HEK293 (cell line): Measurements from ENCODE around the gene CERS5.

Experiments
- CTCF ChIA-PET: fragments of 350-600 bp; formaldehyde crosslinking; extraction: SDS; loops from one replicate; lab custom pipeline; 2021; ENCODE audit warnings: antibody characterized with exemption; lab: Yijun Ruan, JAX
- POLR2A ChIA-PET: fragments of 300-600 bp; formaldehyde crosslinking; extraction: SDS; loops from one replicate; lab custom pipeline; 2020; ENCODE audit warnings: antibody characterized with exemption, inconsistent platforms; lab: Yijun Ruan, JAX
- H3K27ac ChIP-seq: fragments of 200-500 bp; sonication (Bioruptor generic); 2 replicates; pipeline ENCODE4 v1.5.1; 2014; ENCODE audit warnings: low read depth, low read length, control low read depth, inconsistent platforms; ENCODE audit errors: extremely low read depth
- H3K36me3 ChIP-seq, 2 experiments: fragments of 200-500 bp in 1 of 2; sonication (Bioruptor generic) in 1 of 2; 1 replicate in 1 of 2; 2 replicates in 1 of 2; pipeline ENCODE4 v1.5.1; 2014 to 2017; ENCODE audit warnings: inconsistent platforms in 2 of 2, low read length in 2 of 2; ENCODE audit not compliant: control insufficient read depth in 2 of 2, insufficient read depth in 1 of 2
- H3K4me1 ChIP-seq: fragments of 200-500 bp; sonication (Bioruptor generic); 2 replicates; pipeline ENCODE4 v1.5.1; 2014; ENCODE audit warnings: mild to moderate bottlenecking, low read length, inconsistent platforms; ENCODE audit not compliant: control insufficient read depth, insufficient read depth
- H3K4me3 ChIP-seq: 2 replicates; pipeline ENCODE4 v1.5.1; 2011; ENCODE audit warnings: low read depth, mild to moderate bottlenecking, control low read depth, low read length, moderate library complexity
- H3K9me3 ChIP-seq: fragments of 200-500 bp; sonication (Bioruptor generic); 2 replicates; pipeline ENCODE4 v1.5.1; 2014; ENCODE audit warnings: low read depth, low read length, inconsistent platforms; ENCODE audit not compliant: control insufficient read depth, insufficient read depth
- EGR2 ChIP-seq: fragments of 450-650 bp; formaldehyde crosslinking; IDR thresholded peaks from 2 replicates; pipeline ENCODE4 v1.5.1; 2016; ENCODE audit warnings: low read depth, missing biosample characterization, missing genetic modification characterization
- GLI4 ChIP-seq: fragments of 450-650 bp; formaldehyde crosslinking; IDR thresholded peaks from 2 replicates; pipeline ENCODE4 v1.5.1; 2016; ENCODE audit warnings: missing biosample characterization, missing genetic modification characterization
- HOXC10 ChIP-seq: sonication (generic); formaldehyde crosslinking; IDR thresholded peaks from 2 replicates; pipeline ENCODE4 v1.8.1; 2023; ENCODE audit warnings: mild to moderate bottlenecking, missing genetic modification reagents
- KLF10 ChIP-seq: fragments of 450-650 bp; IDR thresholded peaks from 2 replicates; pipeline ENCODE4 v1.5.1; 2018; ENCODE audit warnings: missing biosample characterization, mild to moderate bottlenecking, missing genetic modification characterization
- SALL2 ChIP-seq: fragments of 450-650 bp; formaldehyde crosslinking; IDR thresholded peaks from 2 replicates; pipeline ENCODE4 v1.5.0; 2017; ENCODE audit warnings: missing biosample characterization, mild to moderate bottlenecking, missing genetic modification characterization, borderline replicate concordance
- SP2 ChIP-seq: fragments of 450-650 bp; formaldehyde crosslinking; IDR thresholded peaks from 2 replicates; pipeline ENCODE4 v1.5.1; 2016; ENCODE audit warnings: missing biosample characterization, missing genetic modification characterization
- YY2 ChIP-seq: fragments of 450-650 bp; formaldehyde crosslinking; IDR thresholded peaks from 2 replicates; pipeline ENCODE4 v1.5.1; 2016; ENCODE audit warnings: missing biosample characterization, missing genetic modification characterization
- ZBTB8A ChIP-seq: fragments of 450-650 bp; formaldehyde crosslinking; IDR thresholded peaks from 2 replicates; pipeline ENCODE4 v1.5.1; 2016; ENCODE audit warnings: missing biosample characterization, missing genetic modification characterization
- ZNF10 ChIP-seq: fragments of 450-650 bp; formaldehyde crosslinking; IDR thresholded peaks from 2 replicates; pipeline ENCODE4 v1.5.1; 2017; ENCODE audit warnings: missing biosample characterization, missing genetic modification characterization
- ZNF157 ChIP-seq: fragments of 450-650 bp; formaldehyde crosslinking; IDR thresholded peaks from 2 replicates; pipeline ENCODE4 v1.5.1; 2016; ENCODE audit warnings: missing biosample characterization, missing genetic modification characterization
- ZNF169 ChIP-seq: fragments of 450-650 bp; formaldehyde crosslinking; IDR thresholded peaks from 2 replicates; pipeline ENCODE4 v1.5.1; 2016; ENCODE audit warnings: missing biosample characterization, missing genetic modification characterization
- ZNF175 ChIP-seq: fragments of 450-650 bp; formaldehyde crosslinking; IDR thresholded peaks from 2 replicates; pipeline ENCODE4 v1.5.1; 2016; ENCODE audit warnings: missing biosample characterization, missing genetic modification characterization
- ZNF184 ChIP-seq: fragments of 450-650 bp; IDR thresholded peaks from 2 replicates; pipeline ENCODE4 v1.5.1; 2018; ENCODE audit warnings: missing biosample characterization, mild to moderate bottlenecking, missing genetic modification characterization
- ZNF211 ChIP-seq: fragments of 450-650 bp; formaldehyde crosslinking; IDR thresholded peaks from 2 replicates; pipeline ENCODE4 v1.5.1; 2016; ENCODE audit warnings: low read depth, missing biosample characterization, missing genetic modification characterization
- ZNF274 ChIP-seq, 2 experiments: fragments of 200-500 bp in 1 of 2; fragments of 450-650 bp in 1 of 2; sonication (Bioruptor generic) in 1 of 2; formaldehyde crosslinking in 1 of 2; IDR thresholded peaks; 2 replicates each; pipeline versions ENCODE4 v1.5.1 to v1.6.1; 2014 to 2016; ENCODE audit warnings: borderline replicate concordance in 1 of 2, inconsistent platforms in 1 of 2, low read length in 1 of 2, missing biosample characterization in 1 of 2, missing genetic modification characterization in 1 of 2
- ZNF843 ChIP-seq: fragments of 450-650 bp; formaldehyde crosslinking; IDR thresholded peaks from 2 replicates; pipeline ENCODE4 v1.5.1; 2016; ENCODE audit warnings: missing biosample characterization, missing genetic modification characterization
- TF ChIP-seq, protein P1 (sequence below): fragments of 450-650 bp; formaldehyde crosslinking; optimal IDR thresholded peaks from 2 replicates; pipeline ENCODE3; 2016; ENCODE audit warnings: missing biosample characterization, mild to moderate bottlenecking, missing genetic modification characterization
- TF ChIP-seq, protein P2 (sequence below): fragments of 450-650 bp; formaldehyde crosslinking; IDR thresholded peaks from 2 replicates; pipeline ENCODE4 v1.5.1; 2016; ENCODE audit warnings: missing biosample characterization, missing genetic modification characterization
- TF ChIP-seq, protein P3 (sequence below): fragments of 450-650 bp; formaldehyde crosslinking; IDR thresholded peaks from 2 replicates; pipeline ENCODE4 v1.5.1; 2016; ENCODE audit warnings: missing biosample characterization, missing genetic modification characterization
- TF ChIP-seq, protein P4 (sequence below): fragments of 450-650 bp; formaldehyde crosslinking; conservative IDR thresholded peaks from 2 replicates; pipeline ENCODE4 v1.5.1; 2016; ENCODE audit warnings: low read depth, missing biosample characterization, missing genetic modification characterization

CERS5 gene

DNA sequence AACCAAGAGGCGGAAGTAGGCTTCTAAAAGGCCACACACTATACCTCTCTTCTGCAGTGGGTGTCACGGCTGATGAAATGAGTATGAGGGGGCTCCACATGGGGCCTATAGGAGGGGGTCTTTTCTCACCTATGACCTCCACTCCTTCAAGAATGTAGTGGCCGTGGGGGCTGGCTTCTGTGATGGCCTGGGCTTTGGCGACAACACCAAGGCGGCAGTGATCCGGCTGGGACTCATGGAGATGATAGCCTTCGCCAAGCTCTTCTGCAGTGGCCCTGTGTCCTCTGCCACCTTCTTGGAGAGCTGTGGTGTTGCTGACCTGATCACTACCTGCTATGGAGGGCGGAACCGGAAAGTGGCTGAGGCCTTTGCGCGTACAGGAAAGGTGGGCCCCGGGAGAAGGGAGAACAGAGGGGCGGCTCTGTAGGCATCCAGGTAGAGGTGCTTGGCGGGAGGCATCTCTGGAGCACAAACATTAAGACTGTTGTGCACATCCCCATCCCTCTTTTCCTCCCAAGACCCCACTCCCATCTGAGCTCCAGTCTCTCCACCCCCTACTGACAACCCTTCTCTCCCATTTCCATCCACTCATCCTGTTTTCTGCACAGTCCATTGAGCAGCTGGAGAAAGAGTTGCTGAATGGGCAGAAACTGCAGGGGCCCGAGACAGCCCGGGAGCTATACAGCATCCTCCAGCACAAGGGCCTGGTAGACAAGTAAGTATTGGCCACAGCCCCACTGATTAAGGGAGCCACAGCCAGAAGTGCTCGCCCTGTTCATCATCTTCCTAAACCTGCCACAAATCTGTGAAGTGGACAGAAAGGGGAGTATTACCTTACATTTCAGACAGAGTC, 59.5 kb downstream of the CERS5 start:
- peaks cover 10% of the 10 kb centered on the region for H3K4me1 ChIP-seq
- no peak overlapping the region for H3K27ac ChIP-seq
- no peaks in the 10 kb centered on the region for H3K9me3 ChIP-seq
- TF ChIP-seq ZNF175 (tag by site-specific recombination), result no peak
- no peak for TF ChIP-seq ZNF274 (IDR thresholded peaks at IDR 0.05; ENCODE audit: low read length)
- TF ChIP-seq ZNF274 (tag by site-specific recombination; IDR thresholded peaks at IDR 0.05; ENCODE audit: borderline replicate concordance), result no peak
- TF ChIP-seq, protein P1, sequence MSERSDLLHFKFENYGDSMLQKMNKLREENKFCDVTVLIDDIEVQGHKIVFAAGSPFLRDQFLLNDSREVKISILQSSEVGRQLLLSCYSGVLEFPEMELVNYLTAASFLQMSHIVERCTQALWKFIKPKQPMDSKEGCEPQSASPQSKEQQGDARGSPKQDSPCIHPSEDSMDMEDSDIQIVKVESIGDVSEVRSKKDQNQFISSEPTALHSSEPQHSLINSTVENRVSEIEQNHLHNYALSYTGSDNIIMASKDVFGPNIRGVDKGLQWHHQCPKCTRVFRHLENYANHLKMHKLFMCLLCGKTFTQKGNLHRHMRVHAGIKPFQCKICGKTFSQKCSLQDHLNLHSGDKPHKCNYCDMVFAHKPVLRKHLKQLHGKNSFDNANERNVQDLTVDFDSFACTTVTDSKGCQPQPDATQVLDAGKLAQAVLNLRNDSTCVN, result no peak
- no peak for TF ChIP-seq ZBTB8A (tag by site-specific recombination)
- ChIA-PET POLR2A (interaction anchor here (1.0 kb wide), 1 partner anchor 23 kb away, joined by 5 read pairs; no protein-coding TSS in a partner anchor), CTCF (interaction anchor here (0.9 to 5.1 kb wide), 3 partner anchors 18 to 68 kb away, joined by 3 to 53 read pairs (median 4); partner anchors contain the start of gene SMARCD1)
- no peak overlapping the region for H3K4me3 ChIP-seq
- no peaks in the 10 kb centered on the region for H3K36me3 ChIP-seq

DNA sequence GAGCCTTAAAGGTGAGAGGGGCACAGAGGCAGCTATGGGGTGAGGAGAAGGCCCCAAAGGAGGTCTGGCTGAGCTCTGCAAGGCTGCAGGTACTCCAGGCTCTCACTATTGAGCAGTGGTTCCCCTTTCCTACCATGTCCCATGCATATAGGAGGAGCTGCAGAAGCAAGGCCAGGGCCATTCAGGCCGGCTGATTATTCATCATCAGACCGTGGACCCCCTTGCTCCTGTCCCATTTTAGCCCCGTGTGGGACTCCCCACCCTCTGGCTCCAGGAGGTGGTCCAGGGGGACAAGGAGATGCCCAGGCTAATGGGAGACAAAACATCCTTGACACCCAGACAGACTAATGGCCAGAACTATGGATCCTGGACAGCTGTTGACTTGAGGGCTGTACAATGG, 60.3 kb downstream of the CERS5 start:
- H3K27ac ChIP-seq, result no peak overlapping the region
- peaks cover 0 to 6% of the 10 kb centered on the region in 2 experiments; a peak in 1 of 3 replicates for H3K36me3 ChIP-seq
- no peaks in the 10 kb centered on the region for H3K9me3 ChIP-seq
- H3K4me1 ChIP-seq, result peaks cover 10% of the 10 kb centered on the region
- CTCF ChIA-PET, result interaction anchor here (0.6 to 2.8 kb wide), 3 partner anchors 19 to 40 kb away, joined by 3 to 18 read pairs (median 3); partner anchors contain the start of gene SMARCD1
- no peak for TF ChIP-seq SP2 (tag by site-specific recombination)
- no peak for TF ChIP-seq GLI4 (tag by site-specific recombination)
- no peak for TF ChIP-seq SALL2 (tag by site-specific recombination)
- TF ChIP-seq, protein P2, sequence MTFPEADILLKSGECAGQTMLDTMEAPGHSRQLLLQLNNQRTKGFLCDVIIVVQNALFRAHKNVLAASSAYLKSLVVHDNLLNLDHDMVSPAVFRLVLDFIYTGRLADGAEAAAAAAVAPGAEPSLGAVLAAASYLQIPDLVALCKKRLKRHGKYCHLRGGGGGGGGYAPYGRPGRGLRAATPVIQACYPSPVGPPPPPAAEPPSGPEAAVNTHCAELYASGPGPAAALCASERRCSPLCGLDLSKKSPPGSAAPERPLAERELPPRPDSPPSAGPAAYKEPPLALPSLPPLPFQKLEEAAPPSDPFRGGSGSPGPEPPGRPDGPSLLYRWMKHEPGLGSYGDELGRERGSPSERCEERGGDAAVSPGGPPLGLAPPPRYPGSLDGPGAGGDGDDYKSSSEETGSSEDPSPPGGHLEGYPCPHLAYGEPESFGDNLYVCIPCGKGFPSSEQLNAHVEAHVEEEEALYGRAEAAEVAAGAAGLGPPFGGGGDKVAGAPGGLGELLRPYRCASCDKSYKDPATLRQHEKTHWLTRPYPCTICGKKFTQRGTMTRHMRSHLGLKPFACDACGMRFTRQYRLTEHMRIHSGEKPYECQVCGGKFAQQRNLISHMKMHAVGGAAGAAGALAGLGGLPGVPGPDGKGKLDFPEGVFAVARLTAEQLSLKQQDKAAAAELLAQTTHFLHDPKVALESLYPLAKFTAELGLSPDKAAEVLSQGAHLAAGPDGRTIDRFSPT (tag by site-specific recombination), result no peak
- TF ChIP-seq ZNF10 (tag by site-specific recombination), result no peak
- TF ChIP-seq EGR2 (tag by site-specific recombination), result no peak
- TF ChIP-seq KLF10 (tag by site-specific recombination), result no peak
- TF ChIP-seq ZNF843 (tag by site-specific recombination), result no peak
- no peak for TF ChIP-seq ZNF211 (tag by site-specific recombination)
- POLR2A ChIA-PET, result no interaction called here
- H3K4me3 ChIP-seq, result no peak overlapping the region

DNA sequence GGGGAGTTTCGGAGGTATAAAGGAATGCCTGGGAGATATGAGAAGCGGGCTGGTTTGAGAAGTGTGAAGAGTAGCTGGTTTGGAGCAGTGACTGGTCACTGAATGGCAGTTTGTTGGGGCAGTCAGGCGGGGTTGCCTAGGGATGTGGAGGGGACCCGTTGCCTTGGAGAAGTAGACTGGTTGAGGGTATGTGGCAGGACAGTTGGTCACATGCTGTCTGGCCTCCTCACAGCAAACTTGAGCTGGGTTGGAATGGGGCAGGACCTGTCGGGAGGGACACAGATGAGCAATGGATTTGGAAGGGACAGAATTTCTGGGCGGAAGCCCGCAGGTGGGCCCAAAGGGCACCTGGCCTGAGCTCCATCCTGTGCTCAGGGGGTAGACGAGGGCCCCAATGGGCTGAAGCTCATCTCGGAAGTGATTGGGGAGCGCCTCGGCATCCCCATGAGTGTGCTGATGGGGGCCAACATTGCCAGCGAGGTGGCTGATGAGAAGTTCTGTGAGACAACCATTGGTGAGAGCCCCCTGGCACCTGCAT, 61.2 kb downstream of the CERS5 start:
- Histone ChIP-seq H3K4me3 (no peak overlapping the region), H3K36me3 (peaks cover 0 to 12% of the 10 kb centered on the region in 2 experiments; a peak in 1 of 3 replicates), H3K4me1 (peaks cover 10% of the 10 kb centered on the region), H3K27ac (no peak overlapping the region), H3K9me3 (no peaks in the 10 kb centered on the region)
- ChIA-PET CTCF (interaction anchor here (0.8 to 2.8 kb wide), 3 partner anchors 18 to 70 kb away, joined by 3 to 18 read pairs (median 5); no protein-coding TSS in a partner anchor), POLR2A (no interaction called here)
- TF ChIP-seq, protein P3, sequence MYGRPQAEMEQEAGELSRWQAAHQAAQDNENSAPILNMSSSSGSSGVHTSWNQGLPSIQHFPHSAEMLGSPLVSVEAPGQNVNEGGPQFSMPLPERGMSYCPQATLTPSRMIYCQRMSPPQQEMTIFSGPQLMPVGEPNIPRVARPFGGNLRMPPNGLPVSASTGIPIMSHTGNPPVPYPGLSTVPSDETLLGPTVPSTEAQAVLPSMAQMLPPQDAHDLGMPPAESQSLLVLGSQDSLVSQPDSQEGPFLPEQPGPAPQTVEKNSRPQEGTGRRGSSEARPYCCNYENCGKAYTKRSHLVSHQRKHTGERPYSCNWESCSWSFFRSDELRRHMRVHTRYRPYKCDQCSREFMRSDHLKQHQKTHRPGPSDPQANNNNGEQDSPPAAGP (tag by site-specific recombination), result no peak
- no peak for TF ChIP-seq YY2 (tag by site-specific recombination)
- TF ChIP-seq SALL2 (tag by site-specific recombination), result no peak
- no peak for TF ChIP-seq ZNF169 (tag by site-specific recombination)
- TF ChIP-seq, protein P4, sequence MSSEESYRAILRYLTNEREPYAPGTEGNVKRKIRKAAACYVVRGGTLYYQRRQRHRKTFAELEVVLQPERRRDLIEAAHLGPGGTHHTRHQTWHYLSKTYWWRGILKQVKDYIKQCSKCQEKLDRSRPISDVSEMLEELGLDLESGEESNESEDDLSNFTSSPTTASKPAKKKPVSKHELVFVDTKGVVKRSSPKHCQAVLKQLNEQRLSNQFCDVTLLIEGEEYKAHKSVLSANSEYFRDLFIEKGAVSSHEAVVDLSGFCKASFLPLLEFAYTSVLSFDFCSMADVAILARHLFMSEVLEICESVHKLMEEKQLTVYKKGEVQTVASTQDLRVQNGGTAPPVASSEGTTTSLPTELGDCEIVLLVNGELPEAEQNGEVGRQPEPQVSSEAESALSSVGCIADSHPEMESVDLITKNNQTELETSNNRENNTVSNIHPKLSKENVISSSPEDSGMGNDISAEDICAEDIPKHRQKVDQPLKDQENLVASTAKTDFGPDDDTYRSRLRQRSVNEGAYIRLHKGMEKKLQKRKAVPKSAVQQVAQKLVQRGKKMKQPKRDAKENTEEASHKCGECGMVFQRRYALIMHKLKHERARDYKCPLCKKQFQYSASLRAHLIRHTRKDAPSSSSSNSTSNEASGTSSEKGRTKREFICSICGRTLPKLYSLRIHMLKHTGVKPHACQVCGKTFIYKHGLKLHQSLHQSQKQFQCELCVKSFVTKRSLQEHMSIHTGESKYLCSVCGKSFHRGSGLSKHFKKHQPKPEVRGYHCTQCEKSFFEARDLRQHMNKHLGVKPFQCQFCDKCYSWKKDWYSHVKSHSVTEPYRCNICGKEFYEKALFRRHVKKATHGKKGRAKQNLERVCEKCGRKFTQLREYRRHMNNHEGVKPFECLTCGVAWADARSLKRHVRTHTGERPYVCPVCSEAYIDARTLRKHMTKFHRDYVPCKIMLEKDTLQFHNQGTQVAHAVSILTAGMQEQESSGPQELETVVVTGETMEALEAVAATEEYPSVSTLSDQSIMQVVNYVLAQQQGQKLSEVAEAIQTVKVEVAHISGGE (tag by site-specific recombination), result no peak
- TF ChIP-seq HOXC10, result no peak
- no peak for TF ChIP-seq ZNF157 (tag by site-specific recombination)
- no peak for TF ChIP-seq ZNF184 (tag by site-specific recombination)
